ENCODE measurements around the gene NLRP10.
A peak's percentile ranks its signal among the peaks of the same experiment; 100 is the strongest.
"Not testable (repeated sequence)": the region's sequence is repeated elsewhere in the genome, so short reads cannot be mapped to it uniquely, and the experiment has no call there.

The NLRP10 gene

DNA sequence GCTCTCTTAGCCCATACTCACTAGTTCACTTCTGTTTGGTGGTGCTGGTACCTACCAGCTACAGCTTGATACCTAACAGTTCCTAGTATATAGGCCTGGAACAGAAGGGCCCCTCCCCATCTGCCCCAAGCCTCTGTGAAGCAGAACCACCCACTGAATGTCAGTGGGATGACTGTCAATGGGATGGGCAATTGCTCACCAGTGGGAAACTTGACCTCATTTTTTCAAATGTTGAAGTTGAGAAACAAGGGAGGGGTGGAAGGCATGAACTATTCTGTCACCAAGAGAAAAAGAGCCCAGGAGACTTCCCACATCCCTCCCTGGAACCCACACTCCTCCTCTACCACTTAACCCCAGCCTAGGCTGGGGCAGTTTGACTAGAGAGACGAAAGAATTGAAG is at the start of gene NLRP10:
NLRP10 (minus strand) TSS at position 62 of the 400 bp plus-strand sequence. CDS start 1,952 bp downstream, outside the sequence.
- no peak for DNase-seq (ENCODE audit: low spot score)

GRCh38 chr11:8013833-8014232 is 48.6 kb upstream of the NLRP10 start:
- no peak for DNase-seq (ENCODE audit: low spot score)

DNA sequence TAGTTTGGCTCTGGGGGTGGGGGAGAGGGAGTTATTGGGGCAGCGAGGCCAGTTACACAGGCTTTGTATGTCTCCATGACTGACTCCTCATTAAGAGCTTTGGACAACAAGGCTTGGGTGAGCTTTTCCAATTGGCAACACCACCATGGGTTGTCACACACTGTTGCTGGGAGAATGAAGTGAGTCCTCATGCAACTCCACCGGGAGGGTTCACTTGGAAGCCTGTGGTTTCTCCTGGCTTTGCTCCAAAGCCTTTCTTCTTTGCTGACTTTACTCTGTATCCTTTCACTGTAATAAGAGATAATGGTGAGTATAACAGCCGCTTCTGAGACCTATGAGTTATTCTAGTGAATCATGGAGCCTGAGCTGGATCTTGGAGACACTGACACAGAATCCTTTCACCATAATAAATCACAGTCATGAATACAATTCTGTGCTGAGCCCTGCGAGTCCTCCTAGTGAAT is 46.8 kb upstream of the NLRP10 start:
- peak; percentile 51 for DNase-seq (ENCODE audit: low spot score)

DNA sequence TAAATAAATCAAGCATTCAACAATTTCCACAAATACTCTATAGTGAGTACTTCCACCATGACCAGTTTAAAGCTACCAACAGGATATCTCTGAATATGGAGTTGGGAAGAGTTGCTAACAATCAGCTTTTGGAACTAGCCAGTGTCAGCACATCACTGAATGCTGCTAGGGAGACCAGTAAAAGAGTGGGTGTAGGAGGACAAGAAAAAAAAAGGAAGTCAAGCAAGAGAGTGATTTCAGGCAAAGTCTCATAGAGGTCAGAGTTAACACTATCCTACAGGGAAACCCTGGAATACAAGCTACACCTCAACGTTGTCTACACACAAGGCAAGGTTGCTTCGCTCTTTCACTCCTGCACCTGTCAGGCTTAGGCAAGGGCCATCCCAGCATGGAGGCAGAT is 46.1 kb upstream of the NLRP10 start:
- no peak for DNase-seq (ENCODE audit: low spot score)

DNA sequence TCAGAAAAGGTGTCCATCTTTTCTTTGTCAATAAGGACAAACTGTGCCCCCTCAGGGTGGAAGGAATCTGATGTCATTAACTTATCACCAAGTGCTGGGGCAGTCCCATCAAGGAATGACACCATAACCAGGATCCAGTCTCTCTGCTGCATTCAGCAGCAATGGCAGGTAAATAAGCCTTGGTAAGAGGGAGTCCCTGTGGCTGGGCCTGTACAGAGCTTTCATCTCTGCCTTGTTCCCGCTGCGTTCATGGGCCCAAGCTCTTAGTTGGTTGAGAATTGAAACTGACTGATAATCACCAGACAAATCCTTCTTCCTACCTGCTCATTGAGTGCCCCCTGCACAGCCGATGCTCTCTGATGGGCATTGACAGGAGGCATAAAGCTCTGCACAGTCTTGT is 44.6 kb upstream of the NLRP10 start:
- DNase-seq (ENCODE audit: low spot score), result no peak

- DNase-seq (ENCODE audit: low spot score), result no peak
These were observed 43.0 kb upstream of the NLRP10 start for GRCh38 chr11:8008212-8008611.

- peak; percentile 86 for DNase-seq (ENCODE audit: low spot score)
These were observed 41.2 kb upstream of the NLRP10 start for GRCh38 chr11:8006349-8006977.

DNA sequence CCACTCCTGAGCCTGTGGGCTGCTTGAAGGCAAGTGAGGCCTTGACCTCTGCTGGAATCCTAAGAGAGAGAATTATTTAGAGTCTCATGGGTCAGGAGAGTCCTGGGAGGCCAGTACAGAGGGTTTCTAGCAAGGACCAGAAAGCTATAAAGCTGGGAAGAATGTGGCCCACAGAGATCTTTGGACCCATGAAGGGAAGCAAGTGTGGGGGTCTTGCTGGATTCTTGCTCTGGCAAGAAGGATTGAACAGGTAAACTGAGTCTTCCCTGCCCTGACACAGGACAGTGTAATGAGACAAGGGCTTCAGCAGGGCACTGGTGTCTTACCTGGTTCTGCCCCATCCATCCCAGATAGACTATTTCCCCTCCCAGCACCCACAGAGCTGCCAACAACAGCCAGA is 40.3 kb upstream of the NLRP10 start:
- no peak for DNase-seq (ENCODE audit: low spot score)

DNA sequence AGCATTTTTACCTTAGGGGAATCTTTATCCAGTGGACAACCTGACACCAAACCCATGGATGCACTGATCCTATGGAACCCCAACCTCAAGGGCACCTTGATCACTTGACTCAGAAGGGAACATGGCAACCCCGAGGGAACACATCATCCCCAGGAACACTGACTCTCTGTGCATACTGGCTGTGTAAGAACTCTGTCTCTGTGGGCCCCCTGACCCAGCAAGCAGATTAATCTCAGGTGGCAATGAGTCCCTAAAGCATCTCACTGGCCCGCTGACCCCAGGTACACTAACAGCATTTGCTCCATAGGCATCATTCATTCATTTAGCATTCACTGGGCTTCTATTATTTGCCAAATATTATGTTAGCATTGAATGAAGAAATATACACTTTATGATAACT is 38.8 kb upstream of the NLRP10 start:
- no peak for DNase-seq (ENCODE audit: low spot score)

- no peak for DNase-seq (ENCODE audit: low spot score)
These were observed 37.9 kb upstream of the NLRP10 start for GRCh38 chr11:8003187-8003586.

GRCh38 chr11:8002676-8003075 is 37.4 kb upstream of the NLRP10 start:
- DNase-seq (ENCODE audit: low spot score), result no peak

- DNase-seq (ENCODE audit: low spot score), result no peak
These were observed 35.1 kb upstream of the NLRP10 start for GRCh38 chr11:8000390-8000789.

GRCh38 chr11:7999795-8000194 is 34.5 kb upstream of the NLRP10 start:
- no peak for DNase-seq (ENCODE audit: low spot score)

- DNase-seq (ENCODE audit: low spot score), result no peak
These were observed 29.5 kb upstream of the NLRP10 start for GRCh38 chr11:7994581-7995278.

GRCh38 chr11:7987560-7987883 is 22.3 kb upstream of the NLRP10 start:
- not testable (repeated sequence) for DNase-seq (ENCODE audit: low spot score)

- DNase-seq (ENCODE audit: low spot score), result peak; percentile 97
These were observed 21.7 kb upstream of the NLRP10 start, which contains the start of gene EIF3F for GRCh38 chr11:7986768-7987559. Gene EIF3F (plus strand): TSS chr11:7987337. CDS start chr11:7987353, 16 bp downstream.

GRCh38 chr11:7983832-7984590 is 18.8 kb upstream of the NLRP10 start:
- peak; percentile 50 for DNase-seq (ENCODE audit: low spot score)

DNA sequence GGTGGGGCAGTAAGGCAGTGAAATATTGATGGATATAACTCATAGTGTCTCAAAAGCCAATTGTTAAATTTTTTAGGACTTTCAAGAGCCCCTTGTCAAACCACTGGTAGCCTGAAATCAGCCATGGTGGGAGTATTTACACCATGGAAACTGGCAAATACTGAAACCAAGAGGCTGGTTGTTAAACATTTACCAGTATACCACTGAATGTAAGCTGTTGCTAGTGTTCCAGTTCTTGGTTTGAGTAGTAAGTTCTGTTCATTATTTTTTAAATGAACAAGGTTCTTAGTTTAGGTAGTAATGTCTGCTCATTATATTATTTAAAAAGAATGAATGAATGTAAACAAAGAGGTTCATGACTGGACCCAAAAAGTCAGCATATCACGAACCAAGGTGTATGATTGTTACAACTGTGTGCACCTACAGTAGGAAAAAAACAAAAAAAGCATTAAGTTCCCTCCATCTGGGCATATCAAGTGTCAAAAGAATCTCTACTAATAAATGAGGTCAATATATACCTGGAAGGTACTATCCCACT is 17.4 kb upstream of the NLRP10 start:
- DNase-seq (ENCODE audit: low spot score), result no peak

DNA sequence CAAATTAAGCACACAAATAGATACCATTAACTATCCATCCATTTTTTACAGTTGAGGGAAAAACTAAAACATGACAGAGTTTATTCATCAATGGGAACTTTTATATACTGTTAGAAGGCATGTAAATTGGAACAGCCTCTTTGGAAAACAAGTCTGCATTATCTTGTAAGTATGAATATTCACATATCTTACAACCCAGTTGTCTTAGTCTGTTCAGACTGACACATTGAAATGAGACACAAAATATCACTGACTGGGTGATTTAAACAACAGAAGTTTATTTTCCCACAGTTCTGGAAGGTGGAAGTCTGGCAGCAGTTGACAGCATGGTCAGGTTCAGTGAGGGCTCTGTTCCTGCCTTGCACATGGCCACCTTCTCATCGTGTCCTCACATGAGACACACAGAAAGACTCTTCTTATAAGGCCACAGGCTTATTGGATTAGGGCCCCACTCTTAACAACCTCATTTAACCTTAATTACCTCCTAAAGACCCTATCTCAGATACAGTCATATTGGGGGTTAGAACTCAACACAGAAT is 16.4 kb upstream of the NLRP10 start:
- DNase-seq (ENCODE audit: low spot score), result no peak

DNA sequence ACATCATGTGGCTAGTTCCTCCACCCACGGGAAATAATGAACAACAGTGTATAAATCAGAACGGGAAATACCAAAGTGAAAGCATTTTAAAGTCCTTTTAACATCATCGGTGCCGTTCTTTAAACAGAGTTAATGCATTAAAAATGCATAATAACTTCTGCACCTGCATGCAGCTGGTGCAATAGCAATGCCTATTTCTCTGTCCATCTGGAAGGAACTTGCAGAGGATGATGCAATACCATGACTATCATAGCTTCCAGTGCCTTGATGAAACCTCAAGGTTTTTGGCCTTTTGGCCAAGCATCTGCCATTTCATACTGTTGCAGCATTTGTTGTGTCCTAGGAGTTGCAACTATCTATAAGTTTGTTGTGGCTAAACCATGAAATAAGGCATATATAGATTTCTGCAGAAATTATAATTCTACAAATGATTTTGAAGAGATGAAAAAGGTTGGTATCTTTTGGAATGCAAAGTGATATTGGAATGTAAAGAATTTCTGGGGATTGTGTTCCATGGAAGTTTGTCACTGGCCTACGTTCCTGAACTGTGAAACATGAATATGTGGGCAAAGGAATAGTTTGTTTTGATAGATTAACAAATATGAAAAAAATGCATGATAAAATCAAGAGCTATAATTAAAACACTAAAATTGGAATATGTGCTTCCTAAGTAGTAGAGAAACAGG is 12.1 kb upstream of the NLRP10 start:
- DNase-seq (ENCODE audit: low spot score), result no peak

DNA sequence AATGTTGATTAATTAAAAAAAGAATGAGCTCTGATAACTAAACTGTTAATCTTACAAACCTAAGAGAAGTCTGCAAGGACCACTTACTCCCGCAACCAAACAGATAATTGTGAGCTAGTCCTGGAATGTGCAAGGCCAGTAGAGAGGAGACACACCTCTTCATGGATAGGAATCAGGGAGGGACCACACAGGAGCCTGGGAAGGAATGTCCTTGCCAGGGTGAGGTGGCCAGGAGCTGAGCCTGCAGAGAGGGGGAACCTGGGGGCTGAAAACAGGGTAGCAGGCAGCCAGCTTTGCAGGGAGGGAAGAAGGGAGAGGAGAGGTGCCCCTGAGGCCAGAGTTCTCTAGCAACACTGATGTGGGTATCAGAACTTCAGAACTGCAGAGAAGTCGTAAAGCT is 9.4 kb upstream of the NLRP10 start:
- DNase-seq (ENCODE audit: low spot score), result no peak
